Tibial nerve (tissue), 4 donors: ENCODE measurements around the gene ZBTB8OS. TPM values are rescaled to one million over a fixed set of nuclear protein-coding genes. Genes with fewer than 3 reads are reported as not detected.

ENCODE experiments used
- DNase-seq, 2 donors: peaks; one replicate each; pipeline ENCODE4 v3.0.0-alpha.2; 2019; ENCODE audit warnings: low spot score in 2 of 2
- H3K27ac ChIP-seq, 4 donors: fragments of 200-600 bp; sonication (generic) in 3 of 4; one replicate each; pipeline ENCODE4 v1.5.1; 2017 to 2019; ENCODE audit warnings: mild to moderate bottlenecking in 1 of 4
- H3K27me3 ChIP-seq, 2 donors: fragments of 200-600 bp; sonication (generic) in 1 of 2; one replicate each; pipeline versions ENCODE4 v1.5.1 to v1.6.0; 2017 to 2019
- H3K36me3 ChIP-seq, 3 donors: fragments of 200-600 bp; sonication (generic); one replicate each; pipeline ENCODE4 v1.5.1; 2018 to 2019
- H3K4me1 ChIP-seq, 4 donors: fragments of 200-600 bp; sonication (generic) in 3 of 4; one replicate each; pipeline ENCODE4 v1.5.1; 2017 to 2019
- H3K4me3 ChIP-seq, 4 donors: fragments of 200-600 bp; sonication (generic) in 3 of 4; one replicate each; pipeline ENCODE4 v1.5.1; 2017 to 2019; ENCODE audit warnings: mild to moderate bottlenecking in 1 of 4, moderate library complexity in 1 of 4
- H3K9me3 ChIP-seq, 4 donors: fragments of 200-600 bp; sonication (generic) in 3 of 4; one replicate each; pipeline ENCODE4 v1.5.1; 2017 to 2019
- CTCF ChIP-seq, 5 experiments: fragments of 200-600 bp in 3 of 5; fragments of 450-650 bp in 2 of 5; sonication (generic) in 3 of 5; IDR thresholded peaks; one replicate each; pipeline ENCODE4 v1.5.1; 2016 to 2019; ENCODE audit warnings: antibody characterized with exemption in 5 of 5, mild to moderate bottlenecking in 3 of 5, moderate library complexity in 2 of 5
- EP300 ChIP-seq, 2 donors: sonication (generic); formaldehyde crosslinking; IDR thresholded peaks; one replicate each; pipeline ENCODE4 v1.6.1; 2017; ENCODE audit warnings: antibody characterized with exemption in 2 of 2, mild to moderate bottlenecking in 1 of 2
- POLR2A ChIP-seq, 2 donors: fragments of 450-650 bp; IDR thresholded peaks; one replicate each; pipeline ENCODE4 v1.6.1; 2017; ENCODE audit warnings: antibody characterized with exemption in 2 of 2, mild to moderate bottlenecking in 2 of 2, moderate library complexity in 2 of 2
- WGBS, 2 donors: methylation state at CpG; one replicate each; pipeline ENCODE4 v1.1.5; 2018; 5-methylcytosine and 5-hydroxymethylcytosine counted together
- total RNA-seq, 4 donors: library from RNA; depleted of rRNA; stranded (reverse); fragments of >200 nt; gene quantifications; one replicate each; pipeline ENCODE4 v1.1.0, GENCODE V29; 2016

The ZBTB8OS gene
- total RNA-seq, 4 donors from 2014 or later = 12.2 to 38.1 (median 23.8) TPM

DNA sequence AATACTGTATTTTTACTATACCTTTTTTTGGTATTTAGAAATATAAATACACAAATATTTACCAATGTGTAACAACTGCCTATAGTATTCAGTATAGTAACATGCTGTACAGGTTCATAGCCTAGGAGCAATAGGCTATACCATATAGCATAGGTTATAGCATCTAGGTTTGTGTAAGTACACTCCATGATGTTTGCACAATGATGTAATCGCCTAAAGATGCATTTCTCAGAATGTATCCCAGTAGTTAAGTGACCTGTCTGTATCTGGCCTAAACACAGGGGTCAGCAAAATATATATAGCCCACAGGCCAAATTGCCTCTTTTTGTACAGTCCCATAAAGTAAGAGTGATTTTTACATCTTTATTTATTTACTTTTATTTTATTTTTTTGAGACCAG, 24.2 kb downstream of the ZBTB8OS start:
- H3K9me3 ChIP-seq = no peaks in the 10 kb centered on the region
- H3K27ac ChIP-seq = no peak overlapping the region
- peaks cover 0 to 49% (median 0%) of the 10 kb centered on the region in 3 donors for H3K36me3 ChIP-seq
- H3K4me3 ChIP-seq = no peak overlapping the region
- WGBS, 2 donors = 91 to 96% methylated on average over 1 of the region's 1 CpG
- no peaks in the 10 kb centered on the region for H3K4me1 ChIP-seq
- TF ChIP-seq EP300 (IDR thresholded peaks at IDR 0.05) (no peak), CTCF (IDR thresholded peaks at IDR 0.05) (no peak), POLR2A (IDR thresholded peaks at IDR 0.05) (no peak)
- DNase-seq = no peak
- H3K27me3 ChIP-seq = no peaks in the 10 kb centered on the region

DNA sequence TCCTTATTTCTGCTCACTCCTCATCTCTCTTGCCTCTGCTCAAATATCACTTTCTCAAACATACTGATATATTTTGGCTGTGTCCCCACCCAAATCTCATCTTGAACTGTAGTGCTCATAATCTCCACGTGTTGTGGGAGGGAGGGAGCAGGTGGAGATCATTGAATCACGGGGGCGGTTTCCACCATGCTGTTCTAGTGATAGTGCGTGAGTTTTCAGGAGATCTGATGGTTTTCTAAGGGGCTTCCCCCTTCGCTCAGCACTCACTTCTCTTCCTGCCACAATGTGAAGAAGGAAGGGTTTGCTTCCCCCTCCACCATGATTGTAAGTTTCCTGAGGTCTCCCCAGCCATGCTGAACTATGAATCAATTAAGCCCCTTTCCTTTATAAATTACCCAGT, 26.6 kb downstream of the ZBTB8OS start:
- Histone ChIP-seq H3K4me1 (no peaks in the 10 kb centered on the region), H3K36me3 (peaks cover 0 to 39% (median 0%) of the 10 kb centered on the region in 3 donors), H3K27ac (no peak overlapping the region), H3K9me3 (no peaks in the 10 kb centered on the region), H3K27me3 (no peaks in the 10 kb centered on the region), H3K4me3 (no peak overlapping the region)
- 77 to 78% methylated on average over 5 of the region's 5 CpGs for whole genome bisulfite sequencing, 2 donors
- DNase-seq = no peak
- no peak for TF ChIP-seq POLR2A (IDR thresholded peaks at IDR 0.05)
- no peak for TF ChIP-seq EP300 (IDR thresholded peaks at IDR 0.05)
- no peak for TF ChIP-seq CTCF (IDR thresholded peaks at IDR 0.05)

GRCh38 chr1:32622806-32623681, 27.3 kb downstream of the ZBTB8OS start:
- TF ChIP-seq EP300 (IDR thresholded peaks at IDR 0.05) = no peak
- no peak for TF ChIP-seq CTCF (IDR thresholded peaks at IDR 0.05)
- no peak for TF ChIP-seq POLR2A (IDR thresholded peaks at IDR 0.05)
- no peaks in the 10 kb centered on the region for H3K4me1 ChIP-seq
- no peak overlapping the region for H3K27ac ChIP-seq
- no peak for DNase-seq
- 71% methylated on average over 3 of the region's 3 CpGs for WGBS, 2 donors
- H3K9me3 ChIP-seq = no peaks in the 10 kb centered on the region
- peaks cover 0 to 34% (median 0%) of the 10 kb centered on the region in 3 donors for H3K36me3 ChIP-seq
- no peak overlapping the region for H3K4me3 ChIP-seq
- H3K27me3 ChIP-seq = no peaks in the 10 kb centered on the region

GRCh38 chr1:32622205-32622604, 28.1 kb downstream of the ZBTB8OS start:
- Histone ChIP-seq H3K27ac (no peak overlapping the region), H3K9me3 (no peaks in the 10 kb centered on the region), H3K4me3 (no peak overlapping the region), H3K36me3 (peaks cover 0 to 26% (median 0%) of the 10 kb centered on the region in 3 donors), H3K4me1 (no peaks in the 10 kb centered on the region), H3K27me3 (no peaks in the 10 kb centered on the region)
- TF ChIP-seq EP300 (IDR thresholded peaks at IDR 0.05) (no peak), CTCF (IDR thresholded peaks at IDR 0.05) (no peak), POLR2A (IDR thresholded peaks at IDR 0.05) (no peak)
- WGBS, 2 donors = 92 to 96% methylated on average over 2 of the region's 2 CpGs
- no peak for DNase-seq

- Histone ChIP-seq H3K4me3 (no peak overlapping the region), H3K9me3 (no peaks in the 10 kb centered on the region), H3K27ac (no peak overlapping the region), H3K4me1 (no peaks in the 10 kb centered on the region), H3K36me3 (peaks cover 0 to 11% (median 0%) of the 10 kb centered on the region in 3 donors), H3K27me3 (no peaks in the 10 kb centered on the region)
- TF ChIP-seq EP300 (IDR thresholded peaks at IDR 0.05) = no peak
- TF ChIP-seq CTCF (IDR thresholded peaks at IDR 0.05) = peak in 1 of 5 experiments; percentile 27
- no peak for TF ChIP-seq POLR2A (IDR thresholded peaks at IDR 0.05)
- peak in 1 of 2 donors; percentile 23 for DNase-seq
- WGBS, 2 donors = 54 to 68% methylated on average over 5 of the region's 5 CpGs
Measured at GRCh38 chr1:32619701-32620485, 30.5 kb downstream of the ZBTB8OS start.
